Islet precursor cell (in vitro differentiated cells): Measurements from ENCODE around the gene GRIN2A.

ENCODE experiments used
- DNase-seq: peaks from one replicate; pipeline ENCODE4 v3.0.0-alpha.2; 2018

Gene GRIN2A

DNA sequence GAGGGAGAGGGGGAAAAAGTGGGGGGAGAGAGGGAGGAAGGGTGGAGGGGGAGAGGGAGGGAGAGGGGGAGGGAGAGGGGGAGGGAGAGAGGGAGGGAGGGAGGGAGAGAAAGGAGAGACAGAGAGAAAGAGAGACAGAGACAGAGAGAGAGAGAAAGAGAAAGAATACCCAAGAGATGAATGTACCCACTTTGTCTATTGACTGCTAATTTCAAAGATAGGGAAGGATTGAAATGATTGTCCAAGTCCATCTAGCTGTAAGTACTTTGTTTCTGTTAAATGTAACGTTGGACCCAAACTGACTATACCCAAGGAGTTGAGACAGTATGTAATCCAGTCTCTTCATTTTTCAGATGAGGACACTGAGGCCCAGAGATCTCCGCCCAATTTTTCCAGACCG is 374.9 kb downstream of the GRIN2A start:
- DNase-seq, result no peak

DNA sequence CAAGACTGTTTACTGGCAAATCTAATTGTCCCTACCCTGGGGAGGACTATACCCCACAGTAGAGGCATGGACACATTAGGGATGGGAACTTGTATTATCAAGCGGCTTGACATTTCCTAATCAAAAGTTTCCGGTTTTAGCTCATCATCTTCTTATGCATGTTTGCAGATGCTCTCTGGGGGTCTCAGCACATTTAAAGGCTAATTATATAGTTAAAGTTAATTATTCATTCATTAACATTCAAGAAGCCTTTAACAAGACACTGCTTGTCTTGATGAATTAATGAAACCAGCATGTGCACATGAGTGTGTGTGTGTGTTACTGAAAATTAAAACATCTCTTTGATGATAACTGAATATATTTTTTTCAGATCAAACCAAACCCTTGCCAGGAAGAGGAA is 377.1 kb downstream of the GRIN2A start:
- no peak for DNase-seq

DNA sequence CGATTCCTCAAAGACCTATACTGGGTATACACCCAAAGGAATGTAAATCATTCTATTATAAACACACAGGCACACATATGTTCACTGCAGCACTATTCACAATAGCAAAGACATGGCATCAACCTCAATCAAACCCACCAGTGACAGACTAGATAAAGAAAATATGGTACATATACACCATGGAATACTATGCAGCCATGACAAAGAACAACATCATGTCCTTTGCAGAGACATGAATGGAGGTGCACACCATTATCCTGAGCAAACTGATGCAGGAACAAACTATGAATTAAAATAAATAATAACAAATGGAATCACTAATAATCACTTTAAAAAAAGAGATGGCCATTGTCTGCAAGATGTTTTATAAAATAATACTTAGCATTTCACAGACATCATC is 380.1 kb downstream of the GRIN2A start:
- no peak for DNase-seq

DNA sequence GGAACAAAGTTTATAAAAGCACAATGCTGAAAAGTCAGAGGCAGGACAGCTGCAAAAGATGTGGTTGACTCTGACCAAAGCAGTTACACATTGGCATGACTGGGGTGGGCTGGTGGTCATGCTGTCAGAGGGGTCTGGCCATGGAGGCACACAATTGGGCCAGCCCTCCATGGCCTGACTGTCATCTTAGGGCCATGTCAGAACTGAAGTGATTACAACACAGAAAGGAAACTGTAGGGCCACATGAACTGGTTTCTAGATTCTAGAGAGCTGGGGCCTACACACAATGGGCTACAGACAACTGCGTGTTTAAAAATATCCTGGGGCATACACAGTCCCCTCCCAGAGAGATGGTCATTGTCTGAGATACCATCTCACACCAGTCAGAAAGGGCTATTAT is 380.6 kb downstream of the GRIN2A start:
- DNase-seq, result no peak

DNA sequence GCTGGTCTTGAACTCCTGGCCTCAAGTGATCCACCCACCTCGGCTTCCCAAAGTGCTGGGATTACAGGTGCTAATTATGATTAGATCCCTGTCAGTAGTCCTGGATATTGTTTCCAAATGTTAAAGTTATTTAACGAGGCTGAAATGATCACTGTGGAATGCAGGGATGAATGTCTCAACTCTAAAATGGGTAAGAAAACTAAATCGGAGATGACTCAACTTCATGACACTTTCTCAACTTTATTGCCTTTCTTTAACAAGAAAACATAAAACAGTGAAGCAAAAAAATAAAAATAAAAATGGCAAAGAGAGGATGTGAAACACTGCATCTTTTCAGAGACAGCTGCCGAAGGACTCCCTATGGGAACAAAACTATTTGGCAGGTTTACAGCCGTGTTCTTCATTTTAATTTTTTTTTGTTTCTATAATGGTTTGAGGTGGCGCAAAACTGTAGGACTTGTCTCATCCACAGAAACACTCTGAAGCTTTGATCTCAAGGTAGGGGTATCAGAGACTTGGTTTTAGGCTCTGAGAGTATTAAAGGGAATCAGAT is 382.0 kb downstream of the GRIN2A start:
- no peak for DNase-seq

DNA sequence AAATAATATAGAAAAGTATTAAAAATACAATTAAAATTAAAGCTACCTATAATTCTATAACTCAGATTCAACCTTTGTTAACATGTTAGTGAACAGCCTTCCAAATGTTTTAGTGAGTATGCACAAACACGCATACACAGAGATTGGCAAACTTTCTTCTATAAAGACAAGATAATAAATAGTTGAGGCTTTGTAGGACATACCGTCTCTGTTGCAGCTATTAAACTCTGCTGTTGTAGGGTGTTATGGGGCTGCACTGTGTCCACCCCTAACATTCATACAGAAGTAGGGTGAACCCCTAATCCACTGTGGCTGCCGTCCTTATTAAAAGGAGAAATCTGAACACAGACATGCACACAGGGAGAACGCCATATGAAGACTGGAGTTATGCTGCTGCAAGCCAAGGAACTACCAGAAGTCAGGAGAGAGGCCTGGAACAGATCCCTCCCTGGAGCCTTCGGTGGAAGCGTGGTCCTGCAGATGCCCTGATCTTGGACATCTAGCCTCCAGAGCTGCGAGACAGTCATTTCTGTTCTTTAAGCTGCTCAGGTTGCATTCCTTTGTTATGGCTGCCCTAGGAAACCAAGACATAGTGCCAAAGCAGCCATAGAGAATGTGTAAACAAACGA is 383.2 kb downstream of the GRIN2A start:
- DNase-seq, result no peak

DNA sequence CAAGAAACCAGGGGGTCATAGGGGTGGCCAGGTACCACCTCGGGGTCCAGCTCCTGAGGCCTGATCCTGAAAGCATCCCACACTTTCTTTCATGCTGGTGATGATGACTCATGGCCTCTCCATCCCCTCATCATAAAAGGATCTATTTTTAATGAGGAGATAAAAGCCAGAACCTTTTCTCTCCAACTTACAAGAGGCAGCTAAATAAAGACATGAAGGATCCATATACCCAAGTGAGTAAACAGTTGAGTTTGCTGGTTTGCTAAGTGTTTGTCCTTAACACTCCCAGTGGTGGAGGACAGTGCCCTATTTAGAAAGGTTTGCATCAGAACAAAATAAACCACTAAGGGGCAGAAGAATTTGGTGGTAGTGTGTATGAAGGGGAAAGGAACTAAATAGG is 383.8 kb downstream of the GRIN2A start:
- DNase-seq, result no peak

DNA sequence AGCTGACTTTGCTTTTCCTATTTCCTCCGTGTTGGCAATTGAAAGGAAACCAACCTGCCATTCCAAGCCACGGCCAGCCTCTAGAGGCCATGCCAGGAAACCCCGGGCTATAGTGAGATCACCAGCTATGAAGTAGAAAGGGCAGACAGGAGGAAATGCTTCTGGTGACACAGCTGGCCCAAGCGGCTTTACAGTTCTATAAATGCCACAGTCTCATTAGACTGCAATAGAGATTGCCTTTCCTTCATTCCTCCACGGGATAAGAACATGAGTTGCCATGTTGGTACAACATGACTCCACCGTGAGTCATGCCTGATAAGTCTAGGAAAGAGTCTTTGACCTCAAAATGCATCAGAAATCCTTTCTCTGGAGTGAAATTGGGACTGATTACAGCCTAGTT is 384.9 kb downstream of the GRIN2A start:
- peak; percentile 73 for DNase-seq

DNA sequence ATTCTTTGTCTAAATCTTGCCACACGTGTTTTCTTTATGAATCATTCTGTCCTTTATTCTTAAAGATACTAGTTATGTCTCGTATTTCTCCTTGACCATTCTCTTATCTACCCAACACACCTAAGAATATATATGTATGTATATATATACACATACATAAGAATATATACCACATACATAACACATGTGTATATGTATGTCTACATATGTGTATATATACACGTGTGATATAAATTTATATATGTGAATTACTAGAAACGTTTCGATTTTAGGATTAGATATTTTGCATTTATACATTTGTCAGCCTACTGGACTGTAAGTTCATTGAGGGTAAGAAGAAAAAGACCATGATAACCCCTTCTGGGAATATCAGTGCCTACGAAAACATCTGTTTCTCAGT is 388.6 kb downstream of the GRIN2A start:
- no peak for DNase-seq

DNA sequence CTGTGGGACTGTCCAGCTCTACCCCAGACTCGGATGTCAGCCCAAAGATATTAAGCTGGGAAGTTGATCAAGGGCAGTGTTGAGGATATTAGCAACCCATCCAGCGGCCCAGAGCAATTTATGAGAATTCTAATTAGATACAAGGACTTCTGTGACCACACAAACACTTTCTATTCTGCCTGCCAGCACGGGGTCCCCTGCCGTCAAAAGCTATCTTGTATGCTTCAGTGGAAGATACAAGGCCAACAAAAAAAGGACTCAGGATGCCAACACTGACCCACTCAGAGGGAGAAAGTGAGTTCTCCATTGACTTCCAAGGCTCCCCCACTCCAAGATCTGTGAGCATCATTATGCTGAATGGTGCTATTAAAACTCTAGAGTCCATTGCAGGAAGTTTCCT is 390.7 kb downstream of the GRIN2A start:
- DNase-seq, result no peak

DNA sequence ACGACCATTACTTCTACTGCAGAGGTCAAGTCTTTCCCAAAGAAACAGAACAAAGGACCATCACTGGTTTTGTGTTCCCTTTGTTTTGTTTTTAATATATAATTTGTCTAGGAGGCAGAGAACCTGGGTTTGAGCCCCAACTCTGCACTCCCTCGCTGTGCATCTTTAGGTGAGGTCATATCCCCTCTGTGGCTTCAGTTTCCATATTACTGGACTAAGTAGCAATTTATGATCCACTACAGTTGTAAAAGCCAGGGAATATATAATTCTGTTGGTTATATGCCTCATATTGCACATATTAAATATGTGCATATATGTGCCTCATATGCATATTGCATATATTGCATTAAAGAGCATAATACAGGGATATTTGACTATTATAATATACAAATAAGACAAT is 392.0 kb downstream of the GRIN2A start:
- no peak for DNase-seq

DNA sequence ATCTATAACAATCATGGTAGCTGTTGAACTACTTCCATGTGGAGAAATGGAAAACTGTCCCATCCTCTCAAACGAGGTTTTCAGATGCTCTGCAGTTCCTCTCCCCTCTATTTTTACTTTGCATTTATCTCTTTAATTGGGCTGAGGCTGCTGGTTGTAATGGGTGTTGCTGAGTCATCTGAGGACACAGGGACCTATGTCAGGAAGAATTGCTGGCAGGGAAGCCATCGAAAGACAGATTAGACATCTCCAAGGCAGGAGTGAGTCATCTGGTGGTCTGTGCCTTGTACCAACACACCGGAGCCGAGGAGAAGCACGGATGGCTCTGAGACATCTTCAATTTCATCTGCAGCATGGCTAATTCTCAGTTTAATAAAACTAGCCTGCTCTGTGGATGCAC is 394.5 kb downstream of the GRIN2A start:
- peak; percentile 91 for DNase-seq

DNA sequence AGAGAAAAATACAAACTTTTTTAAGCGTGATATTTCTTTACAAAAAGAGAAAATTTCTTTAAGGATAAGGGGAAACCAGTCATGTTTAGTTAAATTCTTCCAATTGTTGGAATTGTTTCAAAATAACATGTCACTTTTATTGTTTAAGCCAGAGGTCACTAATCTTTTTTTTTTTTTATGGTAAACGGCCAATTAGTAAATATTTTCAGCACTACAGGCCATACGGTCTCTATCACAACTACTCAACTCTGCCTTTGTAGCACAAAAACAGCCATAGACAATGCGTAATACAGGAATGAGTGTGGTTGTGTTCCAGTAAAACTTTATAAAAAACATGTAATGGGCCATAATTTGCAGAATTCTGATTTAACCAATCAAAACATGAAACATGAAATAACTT is 401.4 kb downstream of the GRIN2A start:
- DNase-seq, result no peak

DNA sequence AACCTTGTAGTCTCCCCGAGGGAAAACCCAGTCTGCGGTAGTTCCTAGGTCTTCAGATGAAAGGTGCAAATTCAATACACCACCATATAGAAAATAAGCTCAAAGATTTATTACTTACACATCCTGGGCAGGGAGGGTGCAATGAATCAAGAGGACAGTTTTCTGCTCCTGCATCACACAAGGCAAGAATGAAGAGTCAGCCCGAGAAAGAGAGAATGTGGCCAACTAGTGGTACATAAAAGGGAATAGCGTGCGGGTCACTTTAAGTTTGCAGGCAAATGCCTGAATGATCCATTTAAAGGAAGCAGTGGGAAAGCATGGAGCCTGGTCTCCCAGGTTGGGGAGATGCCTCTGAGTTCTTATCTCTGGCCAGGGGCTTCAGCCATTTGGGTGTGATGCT is 403.4 kb downstream of the GRIN2A start:
- DNase-seq, result no peak

DNA sequence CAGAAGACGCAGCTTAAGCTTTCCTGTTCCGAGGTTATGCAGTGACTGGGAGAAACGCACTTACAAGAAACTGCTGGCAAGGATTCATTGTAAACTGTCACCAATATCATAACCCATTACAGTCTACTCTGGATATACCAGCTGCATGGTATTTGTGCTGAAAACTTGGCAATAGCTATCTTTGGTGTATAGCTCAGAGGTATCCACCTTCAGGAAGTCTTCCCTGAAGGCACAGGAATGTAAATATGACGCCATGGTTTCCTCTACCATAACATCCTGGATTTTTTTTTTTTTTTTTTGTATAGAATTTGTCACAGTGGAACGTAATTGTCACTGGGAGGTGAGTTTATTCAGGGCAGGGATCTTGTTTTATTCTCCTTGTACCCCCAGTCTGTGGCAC is 406.2 kb downstream of the GRIN2A start:
- DNase-seq, result no peak

DNA sequence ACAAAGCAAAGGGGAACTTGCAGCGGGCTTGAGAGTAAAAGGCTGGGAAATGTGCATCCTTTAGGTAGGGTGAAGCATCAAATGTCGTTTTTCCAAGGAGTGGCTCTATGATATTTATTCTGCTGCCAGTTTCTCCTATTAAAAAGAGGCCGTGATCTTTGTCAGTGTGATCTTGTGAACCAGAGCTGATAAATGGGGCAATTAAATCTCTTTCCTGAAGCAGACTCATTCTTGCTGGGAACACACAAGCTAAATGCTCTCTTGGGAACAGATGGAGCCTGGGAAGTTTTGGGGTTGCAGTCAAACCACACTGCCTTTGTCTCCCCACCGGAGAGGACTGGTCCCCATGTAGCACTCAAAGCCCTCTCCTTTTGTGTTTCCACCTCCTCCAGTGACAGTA is 408.9 kb downstream of the GRIN2A start:
- no peak for DNase-seq

DNA sequence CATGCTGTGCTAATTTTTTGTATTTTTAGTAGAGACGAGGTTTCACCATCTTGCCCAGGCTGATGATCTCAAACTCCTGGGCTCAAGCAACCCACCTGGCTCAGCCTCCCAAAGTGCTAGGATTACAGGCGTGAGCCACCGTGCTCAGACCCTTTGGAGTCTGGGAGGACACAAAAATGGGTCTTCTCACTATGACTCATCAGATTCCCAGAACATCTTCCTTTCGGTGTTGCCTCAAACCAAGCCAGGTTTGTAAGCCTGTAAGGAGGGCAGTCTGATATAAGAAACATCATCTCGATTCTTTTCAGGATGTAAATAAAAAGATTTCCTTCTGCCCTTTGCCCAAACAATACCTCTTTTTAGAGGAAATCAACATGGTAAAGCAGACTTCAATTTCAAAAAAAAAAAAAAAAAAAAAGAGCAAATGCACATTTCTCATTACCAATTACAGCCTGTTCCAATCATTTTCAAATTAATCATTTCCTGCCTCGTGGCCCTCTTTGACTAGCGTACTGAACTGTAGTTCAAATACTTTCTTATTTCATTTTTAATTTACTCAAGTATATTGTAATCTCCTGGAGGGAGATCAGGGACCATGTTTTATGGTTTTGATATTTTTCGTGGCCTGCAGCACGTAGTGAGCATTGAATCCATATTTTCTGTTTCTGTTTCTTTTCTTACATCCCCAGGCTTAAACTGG is 409.6 kb downstream of the GRIN2A start:
- no peak for DNase-seq

DNA sequence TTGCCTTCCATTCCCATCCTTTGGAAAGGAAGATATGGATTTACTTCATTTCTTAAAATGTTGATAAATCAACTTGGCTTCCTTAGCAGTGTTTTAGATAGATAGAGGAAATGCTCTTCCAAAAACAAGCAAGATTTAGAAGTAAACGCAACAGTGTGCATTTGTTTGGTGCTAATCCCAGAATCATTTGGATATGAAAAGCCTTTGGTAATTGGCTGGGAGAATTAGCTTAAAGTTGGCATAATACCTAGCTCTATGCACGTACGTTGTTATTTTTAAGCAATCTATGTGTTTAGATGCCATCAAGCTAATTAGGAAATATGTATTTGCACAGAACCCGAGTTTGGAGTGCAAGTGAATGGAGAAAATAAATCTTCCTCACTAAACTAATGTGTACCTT is 415.3 kb downstream of the GRIN2A start:
- DNase-seq, result no peak

DNA sequence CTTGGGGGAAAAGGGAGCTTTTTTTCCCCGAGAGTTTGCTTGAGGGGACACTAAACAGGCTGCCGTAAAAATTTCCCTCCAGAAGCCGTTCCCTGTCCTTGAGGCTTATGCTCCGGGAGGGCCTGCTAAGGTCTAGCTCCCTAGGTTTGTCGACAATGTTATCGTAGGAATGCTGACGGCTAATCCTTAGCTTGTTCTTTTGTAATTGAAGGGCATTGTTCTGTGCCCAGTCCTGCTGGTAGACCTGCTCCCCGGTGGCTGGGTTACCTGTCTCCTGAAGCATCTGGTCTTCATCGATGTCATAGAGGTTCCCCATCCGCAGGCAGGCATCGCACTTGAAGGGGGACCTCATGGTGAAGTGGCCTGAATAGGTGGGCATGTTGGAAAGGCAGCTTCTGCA is 418.7 kb downstream of the GRIN2A start:
- DNase-seq, result no peak

DNA sequence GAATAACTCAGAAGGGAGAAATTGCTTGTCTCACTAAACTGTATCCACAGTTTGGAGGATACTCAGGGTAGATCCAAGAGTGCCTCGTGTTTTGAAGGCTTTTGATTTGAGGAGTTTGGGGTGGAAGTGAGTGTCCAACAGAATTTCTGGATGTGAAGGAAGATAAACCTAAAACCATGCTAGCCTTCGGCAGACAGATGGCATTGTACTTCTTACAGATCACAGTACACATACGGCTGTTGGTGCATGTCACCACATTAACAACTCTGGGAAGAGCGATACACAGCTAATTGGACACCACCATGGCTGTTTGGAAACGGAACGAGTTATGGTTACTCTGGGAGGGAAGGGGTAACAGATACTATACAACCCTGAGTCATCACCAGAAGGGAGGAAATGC is 420.4 kb downstream of the GRIN2A start:
- DNase-seq, result no peak

DNA sequence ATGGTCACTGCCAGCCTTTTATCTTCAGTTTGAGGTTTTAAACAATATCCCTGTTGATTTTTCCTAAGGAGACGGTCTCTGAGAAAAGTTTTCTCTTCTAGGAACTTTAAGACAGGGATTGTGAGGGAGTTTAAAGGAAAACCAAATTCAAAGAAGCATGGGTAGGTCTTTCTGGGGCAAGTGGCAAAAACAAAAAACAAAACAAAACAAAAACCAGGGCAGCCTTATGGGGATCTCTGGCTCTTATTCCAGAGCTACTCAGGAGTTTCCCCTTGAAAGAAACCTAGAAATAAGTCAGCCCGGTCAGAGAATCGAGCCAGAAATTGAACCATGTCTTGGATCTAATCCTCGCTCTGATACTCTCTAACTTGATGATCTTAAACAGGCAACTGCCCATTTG is 424.5 kb downstream of the GRIN2A start:
- DNase-seq, result no peak

DNA sequence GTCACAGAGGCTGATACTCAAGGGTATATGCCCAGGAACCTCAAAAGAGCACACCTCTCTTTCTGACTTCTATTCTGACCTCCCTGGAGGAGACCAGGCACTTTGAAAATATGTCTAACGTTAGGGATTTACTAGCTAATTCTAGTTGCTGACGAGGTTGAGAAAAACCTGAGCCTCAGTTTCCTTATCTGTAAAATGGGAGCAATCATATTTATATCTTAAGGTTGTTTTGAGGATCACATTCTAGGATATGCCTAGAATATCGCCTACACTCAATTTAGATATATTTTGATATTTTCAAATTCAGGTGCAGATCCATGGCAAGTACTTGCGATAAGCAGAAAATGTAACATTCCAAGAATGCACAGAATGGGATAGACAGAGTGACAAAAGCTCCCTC is 425.8 kb downstream of the GRIN2A start:
- DNase-seq, result no peak

DNA sequence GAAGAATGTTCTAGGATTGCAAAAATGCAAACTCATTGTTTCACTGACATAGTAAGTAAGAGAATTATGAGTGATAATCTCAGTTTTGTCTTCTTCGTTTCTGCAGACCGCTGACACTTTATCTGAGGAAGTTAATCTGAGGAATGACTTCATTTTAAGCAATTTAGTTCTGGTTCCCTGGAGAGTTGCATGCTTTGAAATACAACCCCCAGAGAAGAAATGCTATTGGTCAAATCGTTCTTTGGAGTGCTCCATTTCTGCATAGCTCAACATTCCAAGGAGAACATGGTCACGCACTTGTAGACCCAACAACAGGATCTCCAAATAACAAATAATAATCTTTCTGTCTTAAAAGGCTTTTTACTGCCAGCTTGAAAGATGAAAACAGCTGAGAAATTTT is 427.1 kb downstream of the GRIN2A start:
- DNase-seq, result no peak

DNA sequence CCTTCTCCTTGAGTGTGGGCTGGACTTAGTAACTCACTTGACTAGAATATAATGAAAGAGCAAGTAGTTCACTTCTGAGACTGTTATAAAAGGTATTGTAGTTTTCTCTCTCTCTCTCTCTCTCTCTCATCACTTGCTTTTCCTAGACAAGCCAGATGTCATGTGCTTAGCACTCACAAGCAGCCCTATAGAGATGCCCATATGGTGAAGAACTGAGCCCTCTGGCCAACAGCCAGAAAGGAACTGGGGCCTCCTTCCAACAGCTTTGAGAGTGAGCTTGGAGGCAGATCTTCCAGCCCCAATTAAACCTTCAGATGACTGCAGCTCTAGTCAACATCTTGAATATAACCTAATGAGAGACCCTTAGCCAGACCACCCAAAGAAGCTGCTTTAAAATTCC is 440.5 kb downstream of the GRIN2A start:
- DNase-seq, result no peak

DNA sequence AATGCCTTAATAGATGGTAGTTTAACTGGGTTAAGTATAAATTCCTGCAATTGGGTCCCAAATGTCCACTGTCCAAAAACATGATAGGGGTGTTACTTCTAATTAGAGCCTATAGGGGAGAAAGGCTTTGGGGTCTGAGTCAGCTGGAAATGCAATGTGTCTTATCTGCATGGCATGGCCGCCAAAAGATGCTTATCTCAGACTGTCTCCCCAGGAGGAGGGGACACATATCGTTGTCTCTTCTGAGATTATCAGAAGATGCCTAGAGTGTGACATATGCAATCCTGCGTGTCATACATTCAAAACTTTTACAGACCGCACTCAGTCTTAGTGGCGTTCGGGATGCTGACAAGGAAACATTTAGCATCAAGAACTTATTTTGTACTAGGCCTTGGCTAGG is 442.9 kb downstream of the GRIN2A start:
- DNase-seq, result no peak
